ENCODE measurements around the gene MAGI2. TPM values are rescaled to one million over a fixed set of nuclear protein-coding genes. Genes with fewer than 3 reads are reported as not detected.

Gene MAGI2
- total RNA-seq, 1 donor from 2014 or later, result 11.4 TPM

DNA sequence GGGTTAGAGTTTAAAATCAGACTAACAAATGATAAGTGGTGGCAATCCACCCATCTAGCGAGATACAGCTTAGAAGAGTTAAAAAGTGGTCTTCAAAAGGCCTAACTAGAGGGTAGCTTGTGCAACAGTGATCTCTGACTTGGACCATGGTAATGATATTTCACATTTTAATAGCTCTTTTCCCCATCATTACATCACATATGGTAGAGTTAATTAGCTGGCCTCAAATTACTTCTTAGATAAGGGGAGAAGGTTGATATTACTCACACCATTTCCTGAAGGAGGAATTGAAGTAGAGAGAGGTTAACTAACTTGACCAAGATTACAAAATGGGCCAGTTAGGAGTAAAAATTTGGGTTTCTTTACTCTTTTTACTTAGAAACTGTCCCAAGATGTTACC is 1431.3 kb downstream of the MAGI2 start:
- peaks cover 18% of the 10 kb centered on the region for H3K4me1 Mint-ChIP-seq (ENCODE audit: low read depth)
- no peaks in the 10 kb centered on the region for H3K36me3 Mint-ChIP-seq (ENCODE audit: insufficient read depth)
- no peaks in the 10 kb centered on the region for H3K27me3 Mint-ChIP-seq
- TF ChIP-seq, protein P1, sequence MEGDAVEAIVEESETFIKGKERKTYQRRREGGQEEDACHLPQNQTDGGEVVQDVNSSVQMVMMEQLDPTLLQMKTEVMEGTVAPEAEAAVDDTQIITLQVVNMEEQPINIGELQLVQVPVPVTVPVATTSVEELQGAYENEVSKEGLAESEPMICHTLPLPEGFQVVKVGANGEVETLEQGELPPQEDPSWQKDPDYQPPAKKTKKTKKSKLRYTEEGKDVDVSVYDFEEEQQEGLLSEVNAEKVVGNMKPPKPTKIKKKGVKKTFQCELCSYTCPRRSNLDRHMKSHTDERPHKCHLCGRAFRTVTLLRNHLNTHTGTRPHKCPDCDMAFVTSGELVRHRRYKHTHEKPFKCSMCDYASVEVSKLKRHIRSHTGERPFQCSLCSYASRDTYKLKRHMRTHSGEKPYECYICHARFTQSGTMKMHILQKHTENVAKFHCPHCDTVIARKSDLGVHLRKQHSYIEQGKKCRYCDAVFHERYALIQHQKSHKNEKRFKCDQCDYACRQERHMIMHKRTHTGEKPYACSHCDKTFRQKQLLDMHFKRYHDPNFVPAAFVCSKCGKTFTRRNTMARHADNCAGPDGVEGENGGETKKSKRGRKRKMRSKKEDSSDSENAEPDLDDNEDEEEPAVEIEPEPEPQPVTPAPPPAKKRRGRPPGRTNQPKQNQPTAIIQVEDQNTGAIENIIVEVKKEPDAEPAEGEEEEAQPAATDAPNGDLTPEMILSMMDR (IDR thresholded peaks at IDR 0.05; ENCODE audit: unreplicated experiment), result no peak
- no peaks in the 10 kb centered on the region for H3K9me3 Mint-ChIP-seq (ENCODE audit: low read depth)
- DNase-seq (ENCODE audit: low spot score, unreplicated experiment), result no peak
- no peak overlapping the region for H3K27ac Mint-ChIP-seq
- H3K4me3 Mint-ChIP-seq (ENCODE audit: low read depth), result no peak overlapping the region

DNA sequence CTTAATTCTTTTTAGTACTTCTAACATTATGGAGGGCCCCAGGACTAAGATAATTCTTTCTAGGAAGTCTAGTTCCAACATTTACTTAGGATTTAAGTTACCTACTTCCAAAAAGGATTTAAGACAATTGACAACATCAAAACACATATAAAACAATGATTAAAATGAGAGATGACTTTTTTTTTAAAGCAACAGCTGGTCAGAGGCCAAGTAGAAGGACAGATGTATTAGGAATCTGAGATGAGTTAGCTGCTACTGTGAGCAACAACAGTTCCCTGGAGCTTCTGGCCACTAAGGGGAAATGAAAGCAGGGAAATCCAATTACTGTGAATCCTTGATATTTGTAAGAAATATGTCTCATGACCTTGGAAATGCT is 1432.6 kb downstream of the MAGI2 start:
- H3K4me1 Mint-ChIP-seq (ENCODE audit: low read depth), result peaks cover 23% of the 10 kb centered on the region
- H3K36me3 Mint-ChIP-seq (ENCODE audit: insufficient read depth), result no peaks in the 10 kb centered on the region

DNA sequence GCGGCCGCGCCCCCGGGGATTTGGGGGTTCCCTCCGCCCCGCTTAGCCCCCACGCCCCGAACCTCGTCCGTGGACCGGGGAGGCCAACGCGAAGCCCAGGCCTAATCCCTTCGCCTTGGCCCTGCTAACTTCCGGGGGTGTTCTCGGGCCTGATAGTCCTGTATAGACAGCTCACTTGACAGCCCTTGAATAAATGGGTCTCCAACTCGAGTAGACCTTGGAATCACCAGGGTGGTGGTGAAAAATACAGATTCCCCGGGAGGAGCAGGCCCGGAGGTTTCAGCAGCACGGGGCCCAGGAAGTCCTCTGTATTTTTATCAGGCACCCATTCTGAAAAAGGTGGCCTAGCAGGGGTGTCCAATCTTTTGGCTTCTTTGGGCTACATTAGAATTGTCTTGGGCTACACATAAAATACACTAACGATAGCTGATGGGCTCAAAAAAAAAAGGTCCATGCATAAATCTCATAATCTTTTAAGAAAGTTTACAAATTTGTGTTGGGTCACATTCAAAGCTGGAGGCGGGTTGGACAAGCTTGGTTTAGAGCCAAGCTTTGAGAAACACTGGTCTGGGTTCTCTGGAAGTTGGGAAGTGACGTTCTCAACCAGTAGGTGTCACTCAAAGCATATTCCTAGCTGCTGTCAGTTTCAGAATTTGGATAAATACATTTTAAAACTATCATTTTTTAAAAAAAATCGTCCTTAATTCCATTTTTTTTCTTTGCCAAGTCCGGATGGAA is 1433.2 kb downstream of the MAGI2 start:
- Mint-ChIP-seq H3K27me3 (no peaks in the 10 kb centered on the region), H3K36me3 (ENCODE audit: insufficient read depth) (no peaks in the 10 kb centered on the region), H3K4me3 (ENCODE audit: low read depth) (peak overlapping the region; percentile 72), H3K27ac (peak overlapping the region; percentile 93), H3K9me3 (ENCODE audit: low read depth) (no peaks in the 10 kb centered on the region), H3K4me1 (ENCODE audit: low read depth) (peaks cover 23% of the 10 kb centered on the region)
- DNase-seq (ENCODE audit: low spot score, unreplicated experiment), result no peak
- TF ChIP-seq, protein P1 (IDR thresholded peaks at IDR 0.05; ENCODE audit: unreplicated experiment), result peak; percentile 73

More for the DNA sequence above, 1432.6 kb downstream of the MAGI2 start:
- Mint-ChIP-seq H3K4me3 (ENCODE audit: low read depth) (no peak overlapping the region), H3K27ac (no peak overlapping the region), H3K27me3 (no peaks in the 10 kb centered on the region), H3K9me3 (ENCODE audit: low read depth) (no peaks in the 10 kb centered on the region)
- TF ChIP-seq, protein P1 (IDR thresholded peaks at IDR 0.05; ENCODE audit: unreplicated experiment), result no peak
- no peak for DNase-seq (ENCODE audit: low spot score, unreplicated experiment)

DNA sequence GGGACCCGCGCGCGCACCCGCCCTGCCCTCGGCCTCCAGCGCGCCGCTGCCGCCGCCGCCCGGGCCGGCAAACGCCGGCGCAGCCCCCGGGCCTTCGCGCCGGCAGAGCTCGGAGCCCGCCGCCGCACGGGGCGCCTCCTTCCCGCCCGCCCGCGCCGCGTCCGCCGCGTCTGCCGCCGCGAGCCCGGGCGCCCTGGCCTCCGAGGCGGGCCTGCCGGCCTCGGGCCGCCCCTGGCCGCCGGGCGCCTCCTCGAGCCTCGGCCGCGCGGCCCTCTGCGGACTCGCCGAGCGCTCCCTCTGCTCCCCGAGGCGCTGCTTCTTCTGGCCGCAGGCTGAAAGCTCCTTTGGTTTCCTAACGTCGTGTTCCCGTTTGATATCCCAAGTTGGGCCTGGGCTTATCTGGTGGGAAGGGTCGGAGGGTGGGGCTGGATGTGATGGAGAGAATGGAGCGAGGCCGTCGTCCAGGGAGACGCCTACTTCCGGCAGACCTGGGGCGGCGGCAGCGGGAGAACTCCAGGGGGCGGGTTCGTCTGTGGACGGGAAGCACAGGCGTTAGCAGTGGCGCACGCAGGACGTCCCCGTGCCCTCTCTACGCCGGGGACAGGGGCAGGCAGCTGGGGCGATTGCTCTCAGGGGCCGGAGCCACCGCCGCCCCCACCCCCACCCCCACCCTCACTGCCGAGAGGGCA is 1433.9 kb downstream of the MAGI2 start:
- peak overlapping the region; percentile 98 for H3K27ac Mint-ChIP-seq

More for the DNA sequence above, 1433.9 kb downstream of the MAGI2 start:
- H3K4me1 Mint-ChIP-seq (ENCODE audit: low read depth), result peaks cover 23% of the 10 kb centered on the region
- TF ChIP-seq, protein P1 (IDR thresholded peaks at IDR 0.05; ENCODE audit: unreplicated experiment), result peak; percentile 11
- peak; percentile 75 for DNase-seq (ENCODE audit: low spot score, unreplicated experiment)
- H3K4me3 Mint-ChIP-seq (ENCODE audit: low read depth), result peak overlapping the region; percentile 90
- H3K27me3 Mint-ChIP-seq, result no peaks in the 10 kb centered on the region
- H3K36me3 Mint-ChIP-seq (ENCODE audit: insufficient read depth), result no peaks in the 10 kb centered on the region
- H3K9me3 Mint-ChIP-seq (ENCODE audit: low read depth), result no peaks in the 10 kb centered on the region
